ENCODE measurements around the gene SRGAP3.

DNA sequence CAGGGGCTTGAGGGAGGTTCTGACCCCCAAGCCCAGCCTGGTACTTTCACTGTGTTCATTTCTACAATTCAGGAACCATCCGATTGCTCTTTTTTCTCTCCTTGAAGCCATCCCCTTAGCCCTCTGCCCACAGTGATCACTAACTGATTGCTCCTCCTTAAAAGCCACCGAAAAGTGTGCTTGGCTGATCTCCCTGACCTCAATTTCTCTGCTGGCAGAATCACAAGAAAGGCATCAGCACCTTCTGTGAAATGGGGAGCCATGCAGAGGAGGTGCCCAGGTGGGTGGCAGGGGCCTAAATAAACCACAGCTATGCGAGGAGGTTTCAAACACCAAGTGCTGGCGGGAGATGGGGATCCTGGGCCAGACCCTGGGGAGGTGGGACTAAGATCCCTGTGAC lies 56.2 kb downstream of the SRGAP3 start:
- no peak for TF ChIP-seq CTCF (IDR thresholded peaks at IDR 0.05)
- no peak for TF ChIP-seq POLR2A (IDR thresholded peaks at IDR 0.05)
- TF ChIP-seq POLR2AphosphoS5 (IDR thresholded peaks at IDR 0.05): no peak
- no peak for TF ChIP-seq EP300 (IDR thresholded peaks at IDR 0.05; ENCODE audit: low read depth)
